ENCODE data around the gene CSHL1.
"Not testable (repeated sequence)": the region's sequence is repeated elsewhere in the genome, so short reads cannot be mapped to it uniquely, and the experiment has no call there.

The CSHL1 gene

DNA sequence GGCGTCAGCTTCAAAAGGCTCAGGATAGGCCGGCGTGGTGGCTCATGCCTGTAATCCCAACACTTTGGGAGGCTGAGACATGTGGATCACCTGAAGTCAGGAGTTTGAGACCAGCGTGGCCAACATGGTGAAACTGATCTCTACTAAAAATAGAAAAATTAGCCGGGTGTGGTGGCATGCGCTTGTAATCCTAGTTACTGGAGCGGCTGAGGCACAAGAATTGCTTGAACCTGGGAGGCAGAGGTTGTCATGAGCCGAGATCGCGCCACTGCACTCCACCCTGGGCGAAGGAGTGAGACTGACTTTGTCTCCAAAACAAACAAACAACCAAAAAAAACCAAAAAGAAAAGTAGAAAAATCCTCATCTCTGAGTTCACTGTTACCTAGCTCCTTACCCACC, 25.9 kb downstream of the CSHL1 start:
- not testable (repeated sequence) for DNase-seq (ENCODE audit: low read depth)

DNA sequence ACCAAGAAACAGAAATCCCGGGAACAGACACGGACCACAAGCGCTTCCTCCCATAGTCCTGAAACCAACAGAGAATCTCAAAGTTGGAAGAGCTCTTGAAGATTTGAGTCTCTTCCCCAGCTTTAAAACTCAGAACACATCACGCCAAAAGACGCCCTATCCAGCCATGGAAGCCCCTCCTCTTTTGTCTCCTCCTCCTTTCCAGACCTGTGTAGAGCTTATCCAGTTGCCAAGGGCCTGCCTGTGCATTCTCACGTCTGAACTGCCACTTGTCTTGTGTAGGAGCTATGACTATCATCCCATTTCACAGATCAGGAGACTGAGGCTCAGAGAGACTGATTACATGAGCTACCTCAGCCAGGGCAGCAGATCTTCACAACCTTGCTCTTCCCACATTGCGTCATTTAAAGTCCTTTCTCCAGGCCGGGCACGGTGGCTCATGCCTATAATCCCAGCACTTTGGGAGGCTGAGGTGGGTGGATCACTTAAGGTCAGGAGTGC, 28.4 kb downstream of the CSHL1 start:
- not testable (repeated sequence) for DNase-seq (ENCODE audit: low read depth)

DNA sequence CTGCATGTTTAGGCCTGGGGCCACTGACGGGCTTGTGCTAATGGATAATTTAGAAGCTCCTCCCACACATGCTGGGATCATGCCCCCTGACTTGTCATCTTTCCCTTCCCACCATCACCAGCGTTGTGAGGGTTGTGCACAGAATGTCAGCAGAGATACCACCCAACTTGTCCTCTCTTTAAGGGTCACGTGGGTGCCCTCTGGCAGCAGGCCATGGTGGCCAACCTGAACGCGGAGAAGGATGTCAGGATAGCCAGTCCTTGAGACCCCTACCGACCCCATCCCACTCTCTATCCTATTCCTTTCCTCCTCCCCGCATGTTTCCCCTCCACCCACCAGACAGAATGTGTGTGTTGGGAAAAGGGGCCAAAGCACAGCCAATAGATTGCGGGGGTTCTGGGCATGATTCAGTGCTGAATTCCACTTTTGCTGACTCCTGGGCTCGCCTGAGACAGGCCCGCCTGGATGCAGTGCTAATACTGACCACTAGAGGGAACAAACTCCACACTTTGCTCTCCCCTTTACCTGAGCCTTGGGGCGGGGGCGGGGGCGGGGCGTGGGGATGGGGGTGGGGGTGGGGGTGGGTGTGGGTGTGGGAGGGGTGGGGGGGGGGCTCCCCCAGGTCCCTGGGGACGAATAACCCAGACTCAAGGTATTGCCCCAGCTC, 29.0 kb downstream of the CSHL1 start, which contains the start of gene GH2:
GH2 (minus strand) TSS at position 10 of the 667 bp plus-strand sequence. CDS start 143 bp downstream, outside the sequence.
- DNase-seq (ENCODE audit: low read depth), result peak; percentile 42

DNA sequence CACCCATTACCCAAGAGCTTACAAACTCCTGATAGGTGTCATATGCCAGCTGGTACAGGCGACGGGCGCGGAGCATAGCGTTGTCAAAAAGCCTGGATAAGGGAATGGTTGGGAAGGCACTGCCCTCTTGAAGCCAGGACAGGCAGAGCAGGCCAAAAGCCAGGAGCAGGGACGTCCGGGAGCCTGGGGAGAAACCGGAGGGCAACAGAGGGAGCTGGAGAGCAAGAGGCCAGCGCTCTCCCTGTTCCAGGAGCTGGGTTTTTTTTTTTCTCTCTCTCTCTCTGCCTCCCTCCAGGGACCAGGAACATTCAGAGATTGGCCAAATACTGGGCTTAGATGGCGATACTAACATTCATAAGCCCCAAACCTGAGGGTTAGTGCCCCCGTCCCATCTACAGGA, 29.7 kb downstream of the CSHL1 start:
- not testable (repeated sequence) for DNase-seq (ENCODE audit: low read depth)

- DNase-seq (ENCODE audit: low read depth), result no peak
Measured at GRCh38 chr17:63880706-63881105, 30.4 kb downstream of the CSHL1 start.

GRCh38 chr17:63878413-63878812, 32.6 kb downstream of the CSHL1 start:
- not testable (repeated sequence) for DNase-seq (ENCODE audit: low read depth)

GRCh38 chr17:63874693-63875092, 36.4 kb downstream of the CSHL1 start:
- not testable (repeated sequence) for DNase-seq (ENCODE audit: low read depth)

GRCh38 chr17:63874061-63874626, 36.9 kb downstream of the CSHL1 start:
- DNase-seq (ENCODE audit: low read depth), result not testable (repeated sequence)

DNA sequence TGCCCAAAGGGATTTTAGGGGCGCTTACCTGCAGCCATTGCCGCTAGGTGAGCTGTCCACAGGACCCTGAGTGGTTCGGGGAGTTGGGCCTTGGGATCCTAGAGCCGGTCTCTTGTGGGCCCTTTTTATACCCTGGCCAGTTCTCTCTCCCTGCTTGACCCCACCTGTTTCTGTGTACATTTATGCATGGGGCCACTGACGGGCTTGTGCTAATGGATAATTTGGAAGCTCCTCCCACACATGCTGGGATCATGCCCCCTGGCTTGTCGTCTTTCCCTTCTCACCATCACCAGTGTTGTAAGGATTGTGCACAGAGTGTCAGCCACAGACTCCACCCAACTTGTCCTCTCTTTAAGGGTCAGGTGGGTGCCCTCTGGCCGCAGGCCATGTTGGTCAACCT, 37.5 kb downstream of the CSHL1 start, which contains the start of gene CSH2:
CSH2 (minus strand) TSS at position 101 of the 400 bp plus-strand sequence; CDS start at position 38, 63 bp downstream.
- not testable (repeated sequence) for DNase-seq (ENCODE audit: low read depth)

- DNase-seq (ENCODE audit: low read depth), result not testable (repeated sequence)
Measured at GRCh38 chr17:63871646-63872365, 39.3 kb downstream of the CSHL1 start.

DNA sequence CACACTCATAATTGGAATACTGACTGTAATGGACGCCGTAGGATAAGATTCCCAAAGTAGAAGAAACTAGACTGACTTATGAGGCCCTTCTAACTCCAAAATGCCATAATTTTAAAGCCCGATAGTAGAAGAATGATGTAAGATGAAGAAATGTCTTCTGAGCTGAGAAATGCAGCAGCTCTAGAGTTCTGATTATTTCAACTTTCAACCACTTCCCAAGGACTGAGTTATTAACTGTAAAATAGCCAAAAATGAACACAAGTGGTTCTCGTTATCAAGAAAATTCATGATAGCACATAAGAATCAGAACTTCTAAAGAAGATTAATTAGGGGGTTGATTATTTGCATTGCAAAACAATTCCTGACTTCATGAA, 40.8 kb downstream of the CSHL1 start:
- not testable (repeated sequence) for DNase-seq (ENCODE audit: low read depth)

DNA sequence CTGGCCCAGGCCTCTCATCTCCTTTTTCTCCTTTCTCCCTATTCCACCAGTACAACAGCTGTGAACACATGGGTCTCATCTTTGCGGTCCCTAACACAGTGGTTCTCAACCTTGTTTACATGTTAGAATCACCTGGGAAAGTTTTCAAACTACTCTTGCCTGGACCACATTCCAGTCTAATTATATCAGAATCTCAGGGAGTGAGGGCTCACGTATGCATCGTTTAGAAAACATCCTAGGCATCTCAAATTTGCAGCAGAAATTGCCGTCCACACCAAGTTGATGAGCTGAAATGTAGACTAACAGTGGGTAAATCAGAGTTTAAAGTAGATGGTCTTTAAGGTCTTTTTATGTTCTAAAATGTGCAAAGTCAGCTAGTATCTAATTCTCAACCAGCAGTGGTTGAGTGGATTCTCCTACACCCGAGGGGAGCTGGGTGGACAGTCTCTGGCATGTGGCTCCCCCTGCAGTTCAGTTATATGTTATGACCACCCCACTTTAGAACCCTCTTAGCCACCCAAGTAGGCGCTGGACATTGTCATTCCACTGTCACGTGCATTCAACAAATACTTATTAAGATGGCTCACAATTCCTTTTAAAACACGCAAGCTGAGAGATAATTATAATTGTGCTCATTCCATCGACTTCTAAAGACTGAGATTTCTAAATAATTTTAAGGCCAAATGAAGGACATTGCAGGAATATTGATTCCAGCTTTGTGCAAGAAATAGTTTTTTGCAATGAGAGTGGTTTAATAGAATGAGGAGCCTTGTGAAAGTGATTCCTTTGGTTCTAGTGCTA, 41.4 kb downstream of the CSHL1 start:
- not testable (repeated sequence) for DNase-seq (ENCODE audit: low read depth)

GRCh38 chr17:63866625-63867024, 44.4 kb downstream of the CSHL1 start:
- not testable (repeated sequence) for DNase-seq (ENCODE audit: low read depth)

All from activated T-cell treated with anti-CD3 and anti-CD28 coated beads for 24 hours (primary cell).